Measurements from ENCODE around the gene SLC6A20.

Gene SLC6A20

GRCh38 chr3:45796902-45797637, 734 bp upstream of the SLC6A20 start:
- ChIA-PET POLR2A (no interaction called here), CTCF (interaction anchor here (0.9 to 1.6 kb wide), 3 partner anchors 12 to 36 kb away, joined by 3 to 4 read pairs (median 3); no protein-coding TSS in a partner anchor)
- DNase-seq (ENCODE audit: extremely low spot score) = no peak
- TF ChIP-seq CTCF (IDR thresholded peaks at IDR 0.05; ENCODE audit: control extremely low read depth, extremely low read depth, low read depth, missing control alignments) = no peak

- DNase-seq (ENCODE audit: extremely low spot score) = no peak
- POLR2A ChIA-PET = interaction anchor here (0.6 kb wide), 1 partner anchor 133 kb away, joined by 3 read pairs; no protein-coding TSS in a partner anchor
- TF ChIP-seq CTCF (IDR thresholded peaks at IDR 0.05; ENCODE audit: control extremely low read depth, extremely low read depth, low read depth, missing control alignments) = no peak
- CTCF ChIA-PET = interaction anchor here (1.4 kb wide), 1 partner anchor 32 kb away, joined by 3 read pairs; no protein-coding TSS in a partner anchor
Measured at GRCh38 chr3:45795509-45795881, 841 bp downstream of the SLC6A20 start.

DNA sequence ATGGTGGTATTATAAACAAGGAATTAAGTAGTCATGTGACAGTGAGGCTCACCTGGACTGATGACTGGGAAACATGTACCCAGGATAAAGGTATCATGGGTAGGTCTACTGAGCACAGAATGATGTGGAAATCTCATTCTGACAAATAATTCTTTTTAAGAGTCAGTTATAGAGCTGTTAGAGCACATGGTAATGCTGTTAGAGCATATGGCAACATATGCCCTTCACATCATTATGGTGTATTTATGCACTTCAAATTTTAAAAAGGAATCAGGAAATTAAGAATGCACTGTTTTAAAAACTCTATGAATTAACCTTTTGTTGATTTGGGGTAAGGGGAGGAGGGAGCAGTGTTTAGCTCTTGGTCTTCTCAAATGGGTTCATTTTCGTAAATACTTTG, 1.7 kb downstream of the SLC6A20 start:
- ChIA-PET POLR2A (interaction anchor here (0.6 kb wide), 1 partner anchor 134 kb away, joined by 3 read pairs; no protein-coding TSS in a partner anchor), CTCF (interaction anchor here (0.8 to 1.4 kb wide), 2 partner anchors 14 to 31 kb away, joined by 3 read pairs; no protein-coding TSS in a partner anchor)
- DNase-seq (ENCODE audit: extremely low spot score) = no peak
- no peak for TF ChIP-seq CTCF (IDR thresholded peaks at IDR 0.05; ENCODE audit: control extremely low read depth, extremely low read depth, low read depth, missing control alignments)

DNA sequence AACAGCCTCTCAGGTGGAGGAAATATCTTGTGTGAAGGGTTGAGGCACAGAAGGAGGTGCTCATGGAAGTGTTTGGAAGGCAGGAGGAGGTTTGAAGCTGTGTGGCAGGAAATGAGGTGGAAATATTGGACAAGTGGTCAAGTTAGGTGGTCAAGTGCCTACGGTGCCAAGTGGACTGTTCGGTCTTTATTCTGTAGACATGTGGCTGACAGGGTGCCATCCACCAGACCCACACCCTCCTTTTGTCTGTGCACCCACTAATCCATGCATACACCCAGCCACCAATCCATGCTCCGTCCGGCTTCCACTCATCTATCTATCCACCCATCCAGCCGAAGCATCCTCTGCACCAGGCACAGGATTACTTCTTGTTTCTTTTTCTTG, 2.2 kb downstream of the SLC6A20 start:
- no peak for DNase-seq (ENCODE audit: extremely low spot score)
- ChIA-PET CTCF (interaction anchor here (0.8 to 1.4 kb wide), 2 partner anchors 14 to 31 kb away, joined by 3 read pairs; no protein-coding TSS in a partner anchor), POLR2A (no interaction called here)
- no peak for TF ChIP-seq CTCF (IDR thresholded peaks at IDR 0.05; ENCODE audit: control extremely low read depth, extremely low read depth, low read depth, missing control alignments)

DNA sequence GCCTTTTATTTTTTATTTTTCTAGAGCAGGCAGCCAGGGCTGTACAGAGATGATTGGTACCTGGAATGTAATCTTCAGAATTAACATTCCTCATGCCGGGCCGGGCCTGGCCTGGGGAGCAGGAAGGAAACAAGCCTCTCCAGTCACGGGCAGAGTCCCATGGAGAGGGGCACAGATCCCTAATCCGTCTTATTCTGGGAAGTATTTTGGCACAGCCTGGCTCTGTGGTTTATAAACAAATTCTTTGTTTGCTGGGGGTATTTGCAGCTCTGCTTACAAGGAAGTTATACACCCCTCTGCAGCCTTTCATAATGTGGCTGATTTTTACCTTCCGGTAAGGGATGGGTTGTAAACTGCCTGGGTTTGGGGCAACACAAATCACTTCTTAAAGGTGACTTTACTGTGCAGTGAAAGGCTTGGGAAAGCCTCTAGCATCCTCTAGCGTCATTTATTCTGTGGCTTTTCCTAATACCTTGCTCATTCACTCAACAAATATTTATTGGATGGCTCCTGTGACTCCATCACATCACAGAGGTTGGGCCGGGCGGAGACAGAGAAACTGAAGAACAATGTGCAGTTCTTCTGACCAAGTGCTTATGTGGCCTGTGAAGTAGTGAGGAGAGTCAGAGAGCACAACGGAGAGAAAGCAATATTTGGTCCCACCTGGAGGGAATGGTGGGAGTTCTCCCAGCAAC, 2.7 kb downstream of the SLC6A20 start:
- POLR2A ChIA-PET = no interaction called here
- no peak for TF ChIP-seq CTCF (IDR thresholded peaks at IDR 0.05; ENCODE audit: control extremely low read depth, extremely low read depth, low read depth, missing control alignments)
- DNase-seq (ENCODE audit: extremely low spot score) = no peak
- CTCF ChIA-PET = interaction anchor here (0.6 kb wide), 1 partner anchor 324 kb away, joined by 3 read pairs; no protein-coding TSS in a partner anchor

DNA sequence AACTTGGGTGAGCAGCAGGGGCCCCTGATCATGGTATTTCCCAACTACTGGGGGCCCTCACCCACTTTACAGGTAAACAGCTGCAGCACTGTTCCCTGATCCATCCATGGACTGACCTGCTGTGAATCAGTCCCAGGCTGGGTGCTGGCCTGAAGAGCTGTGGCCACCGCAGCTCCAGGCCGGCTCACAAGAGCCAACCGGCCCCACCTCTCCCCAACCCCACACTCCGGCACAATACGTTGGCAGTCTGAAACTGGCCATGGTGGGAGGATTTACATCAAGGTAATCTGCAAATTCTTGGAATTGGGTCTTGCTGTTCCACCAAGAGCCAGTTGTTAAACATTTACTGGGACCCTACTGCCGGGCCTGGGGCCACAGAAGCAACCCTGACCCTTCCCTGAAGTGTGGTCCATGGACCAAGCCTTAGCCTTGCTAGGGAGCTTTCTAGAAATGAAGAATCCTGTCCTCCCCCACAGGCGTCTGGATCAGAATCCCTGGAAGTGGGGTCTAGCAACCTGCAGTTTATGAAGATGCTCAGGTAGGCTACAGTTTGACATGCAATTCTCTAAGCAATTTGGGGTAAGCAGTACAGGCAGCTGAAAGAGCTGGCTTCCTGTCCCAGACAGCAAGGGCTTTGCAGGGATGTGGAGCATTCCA, 3.7 kb downstream of the SLC6A20 start:
- no peak for DNase-seq (ENCODE audit: extremely low spot score)
- POLR2A ChIA-PET = no interaction called here
- TF ChIP-seq CTCF (IDR thresholded peaks at IDR 0.05; ENCODE audit: control extremely low read depth, extremely low read depth, low read depth, missing control alignments) = no peak
- CTCF ChIA-PET = interaction anchor here (0.6 to 3.0 kb wide), 2 partner anchors 31 to 325 kb away, joined by 3 to 10 read pairs; no protein-coding TSS in a partner anchor
